ENCODE measurements around the gene HECTD4. TPM values are rescaled to one million over a fixed set of nuclear protein-coding genes. Genes with fewer than 3 reads are reported as not detected.

HECTD4 gene
- total RNA-seq, 1 experiment from 2014 or later, result 31.2 TPM

DNA sequence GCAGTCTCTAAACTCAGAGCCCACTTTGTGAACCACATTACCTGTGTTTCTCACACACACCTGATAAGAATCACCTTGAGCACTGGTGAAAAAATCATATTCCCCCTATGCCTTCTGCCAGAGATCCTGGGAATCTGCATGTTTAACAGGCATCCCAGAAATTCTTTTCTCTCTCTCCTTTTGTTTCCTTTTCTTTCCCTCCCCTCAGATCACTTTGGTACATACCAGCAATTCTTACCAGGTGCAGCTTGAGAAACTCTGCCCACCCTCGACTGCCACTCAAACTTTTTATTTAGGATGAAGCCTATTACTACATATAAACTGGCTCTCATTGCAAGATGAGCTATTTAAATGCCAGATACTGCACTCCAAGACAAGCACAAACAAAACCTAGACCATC lies 36.0 kb downstream of the HECTD4 start:
- Histone ChIP-seq H3K4me2 (ENCODE audit: low read length) (no peak overlapping the region), H4K20me1 (ENCODE audit: insufficient read depth) (no peaks in the 10 kb centered on the region), H3K36me3 (ENCODE audit: control insufficient read depth in 1 of 2, insufficient read depth in 2 of 2, low read length in 2 of 2) (no peaks in the 10 kb centered on the region), H3K9ac (ENCODE audit: low read length) (no peak overlapping the region), H3K9me2 (ENCODE audit: insufficient read depth) (no peaks in the 10 kb centered on the region), H3K9me3 (ENCODE audit: control insufficient read depth in 1 of 2, insufficient read depth in 1 of 2, low read depth in 1 of 2, low read length in 2 of 2) (no peaks in the 10 kb centered on the region), H3K27ac (ENCODE audit: low read depth, low read length) (no peak overlapping the region), H3K27me3 (ENCODE audit: insufficient read depth, low read length) (no peaks in the 10 kb centered on the region), H3K4me3 (replicated peaks in 1 of 2; ENCODE audit: low read depth in 1 of 2, low read length in 2 of 2) (no peak overlapping the region), H2AFZ (ENCODE audit: low read depth, low read length, poor library complexity, severe bottlenecking) (no peak overlapping the region), H3K4me1 (ENCODE audit: control insufficient read depth in 1 of 2, insufficient read depth in 2 of 2, low read length in 2 of 2) (no peaks in the 10 kb centered on the region), H3K79me2 (ENCODE audit: insufficient read depth, low read length) (peaks cover 6% of the 10 kb centered on the region)
- TF ChIP-seq RAD21 (IDR thresholded peaks at IDR 0.05; ENCODE audit: low read depth), result no peak
- TF ChIP-seq SP1 (IDR thresholded peaks at IDR 0.05; ENCODE audit: low read depth), result no peak
- TF ChIP-seq JUND (IDR thresholded peaks at IDR 0.05), result no peak
- TF ChIP-seq, protein P1, sequence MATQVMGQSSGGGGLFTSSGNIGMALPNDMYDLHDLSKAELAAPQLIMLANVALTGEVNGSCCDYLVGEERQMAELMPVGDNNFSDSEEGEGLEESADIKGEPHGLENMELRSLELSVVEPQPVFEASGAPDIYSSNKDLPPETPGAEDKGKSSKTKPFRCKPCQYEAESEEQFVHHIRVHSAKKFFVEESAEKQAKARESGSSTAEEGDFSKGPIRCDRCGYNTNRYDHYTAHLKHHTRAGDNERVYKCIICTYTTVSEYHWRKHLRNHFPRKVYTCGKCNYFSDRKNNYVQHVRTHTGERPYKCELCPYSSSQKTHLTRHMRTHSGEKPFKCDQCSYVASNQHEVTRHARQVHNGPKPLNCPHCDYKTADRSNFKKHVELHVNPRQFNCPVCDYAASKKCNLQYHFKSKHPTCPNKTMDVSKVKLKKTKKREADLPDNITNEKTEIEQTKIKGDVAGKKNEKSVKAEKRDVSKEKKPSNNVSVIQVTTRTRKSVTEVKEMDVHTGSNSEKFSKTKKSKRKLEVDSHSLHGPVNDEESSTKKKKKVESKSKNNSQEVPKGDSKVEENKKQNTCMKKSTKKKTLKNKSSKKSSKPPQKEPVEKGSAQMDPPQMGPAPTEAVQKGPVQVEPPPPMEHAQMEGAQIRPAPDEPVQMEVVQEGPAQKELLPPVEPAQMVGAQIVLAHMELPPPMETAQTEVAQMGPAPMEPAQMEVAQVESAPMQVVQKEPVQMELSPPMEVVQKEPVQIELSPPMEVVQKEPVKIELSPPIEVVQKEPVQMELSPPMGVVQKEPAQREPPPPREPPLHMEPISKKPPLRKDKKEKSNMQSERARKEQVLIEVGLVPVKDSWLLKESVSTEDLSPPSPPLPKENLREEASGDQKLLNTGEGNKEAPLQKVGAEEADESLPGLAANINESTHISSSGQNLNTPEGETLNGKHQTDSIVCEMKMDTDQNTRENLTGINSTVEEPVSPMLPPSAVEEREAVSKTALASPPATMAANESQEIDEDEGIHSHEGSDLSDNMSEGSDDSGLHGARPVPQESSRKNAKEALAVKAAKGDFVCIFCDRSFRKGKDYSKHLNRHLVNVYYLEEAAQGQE (IDR thresholded peaks at IDR 0.05; ENCODE audit: low read depth), result no peak
- TF ChIP-seq SRF (IDR thresholded peaks at IDR 0.05; ENCODE audit: low read depth), result no peak
- TF ChIP-seq, protein P2, sequence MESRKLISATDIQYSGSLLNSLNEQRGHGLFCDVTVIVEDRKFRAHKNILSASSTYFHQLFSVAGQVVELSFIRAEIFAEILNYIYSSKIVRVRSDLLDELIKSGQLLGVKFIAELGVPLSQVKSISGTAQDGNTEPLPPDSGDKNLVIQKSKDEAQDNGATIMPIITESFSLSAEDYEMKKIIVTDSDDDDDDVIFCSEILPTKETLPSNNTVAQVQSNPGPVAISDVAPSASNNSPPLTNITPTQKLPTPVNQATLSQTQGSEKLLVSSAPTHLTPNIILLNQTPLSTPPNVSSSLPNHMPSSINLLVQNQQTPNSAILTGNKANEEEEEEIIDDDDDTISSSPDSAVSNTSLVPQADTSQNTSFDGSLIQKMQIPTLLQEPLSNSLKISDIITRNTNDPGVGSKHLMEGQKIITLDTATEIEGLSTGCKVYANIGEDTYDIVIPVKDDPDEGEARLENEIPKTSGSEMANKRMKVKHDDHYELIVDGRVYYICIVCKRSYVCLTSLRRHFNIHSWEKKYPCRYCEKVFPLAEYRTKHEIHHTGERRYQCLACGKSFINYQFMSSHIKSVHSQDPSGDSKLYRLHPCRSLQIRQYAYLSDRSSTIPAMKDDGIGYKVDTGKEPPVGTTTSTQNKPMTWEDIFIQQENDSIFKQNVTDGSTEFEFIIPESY (IDR thresholded peaks at IDR 0.05; ENCODE audit: extremely low read depth, insufficient replicate concordance, low read length), result no peak
- TF ChIP-seq, protein P3, sequence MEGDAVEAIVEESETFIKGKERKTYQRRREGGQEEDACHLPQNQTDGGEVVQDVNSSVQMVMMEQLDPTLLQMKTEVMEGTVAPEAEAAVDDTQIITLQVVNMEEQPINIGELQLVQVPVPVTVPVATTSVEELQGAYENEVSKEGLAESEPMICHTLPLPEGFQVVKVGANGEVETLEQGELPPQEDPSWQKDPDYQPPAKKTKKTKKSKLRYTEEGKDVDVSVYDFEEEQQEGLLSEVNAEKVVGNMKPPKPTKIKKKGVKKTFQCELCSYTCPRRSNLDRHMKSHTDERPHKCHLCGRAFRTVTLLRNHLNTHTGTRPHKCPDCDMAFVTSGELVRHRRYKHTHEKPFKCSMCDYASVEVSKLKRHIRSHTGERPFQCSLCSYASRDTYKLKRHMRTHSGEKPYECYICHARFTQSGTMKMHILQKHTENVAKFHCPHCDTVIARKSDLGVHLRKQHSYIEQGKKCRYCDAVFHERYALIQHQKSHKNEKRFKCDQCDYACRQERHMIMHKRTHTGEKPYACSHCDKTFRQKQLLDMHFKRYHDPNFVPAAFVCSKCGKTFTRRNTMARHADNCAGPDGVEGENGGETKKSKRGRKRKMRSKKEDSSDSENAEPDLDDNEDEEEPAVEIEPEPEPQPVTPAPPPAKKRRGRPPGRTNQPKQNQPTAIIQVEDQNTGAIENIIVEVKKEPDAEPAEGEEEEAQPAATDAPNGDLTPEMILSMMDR (IDR thresholded peaks at IDR 0.05 in 2 of 3, conservative IDR thresholded peaks at IDR 0.05 in 1 of 3; ENCODE audit: borderline replicate concordance in 1 of 3, insufficient read depth in 1 of 3, low read depth in 2 of 3, low read length in 2 of 3), result no peak
- TF ChIP-seq CEBPB (IDR thresholded peaks at IDR 0.05; ENCODE audit: low read depth), result no peak
- TF ChIP-seq CBX3 (IDR thresholded peaks at IDR 0.05; ENCODE audit: low read depth), result no peak
- TF ChIP-seq ZNF274 (IDR thresholded peaks at IDR 0.05; ENCODE audit: low read depth, low read length), result no peak
- TF ChIP-seq TCF7L2 (IDR thresholded peaks at IDR 0.05; ENCODE audit: borderline replicate concordance, extremely low read depth, insufficient read depth, insufficient read length), result no peak
- TF ChIP-seq, protein P4, sequence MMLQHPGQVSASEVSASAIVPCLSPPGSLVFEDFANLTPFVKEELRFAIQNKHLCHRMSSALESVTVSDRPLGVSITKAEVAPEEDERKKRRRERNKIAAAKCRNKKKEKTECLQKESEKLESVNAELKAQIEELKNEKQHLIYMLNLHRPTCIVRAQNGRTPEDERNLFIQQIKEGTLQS (IDR thresholded peaks at IDR 0.05), result no peak
- TF ChIP-seq POLR2A (IDR thresholded peaks at IDR 0.05; ENCODE audit: borderline replicate concordance, extremely low read depth, insufficient read depth, insufficient read length), result no peak
- TF ChIP-seq EZH2phosphoT487 (IDR thresholded peaks at IDR 0.05; ENCODE audit: borderline replicate concordance), result no peak
- no peak for TF ChIP-seq ZFX (IDR thresholded peaks at IDR 0.05)
- TF ChIP-seq SIN3A (IDR thresholded peaks at IDR 0.05; ENCODE audit: low read depth), result no peak
- no peak for TF ChIP-seq ELF1 (IDR thresholded peaks at IDR 0.05; ENCODE audit: borderline replicate concordance, low read depth)
- ATAC-seq, result no peak
- RAD21 ChIA-PET (ENCODE audit: low non-redundant PET in 1 of 2, low total read pairs in 2 of 2, uncharacterized antibody in 2 of 2, unreplicated experiment in 2 of 2), result no interaction called here
- DNase-seq (ENCODE audit: low read depth, low spot score), result no peak
- intact Hi-C loops (cut with micrococcal nuclease), result no loop called here
- POLR2A ChIA-PET, result no interaction called here
- CTCF ChIA-PET, result no interaction called here
- BruUV-seq (replicated peaks), result no TSS peak
